ENCODE data around the gene KRTAP12-4.

Gene KRTAP12-4

GRCh38 chr21:44623575-44623974, 30.9 kb downstream of the KRTAP12-4 start:
- Histone ChIP-seq H3K4me2 (ENCODE audit: low read depth, low read length, poor library complexity, severe bottlenecking) (no peak overlapping the region), H3K9me2 (replicated peaks; ENCODE audit: insufficient read depth, low read length) (no peaks in the 10 kb centered on the region), H3F3A (ENCODE audit: insufficient read depth) (no peaks in the 10 kb centered on the region), H3K4me3 (ENCODE audit: insufficient read depth, low read length, poor library complexity, severe bottlenecking) (no peak overlapping the region), H3K27me3 (ENCODE audit: low read length) (no peaks in the 10 kb centered on the region), H3K9ac (ENCODE audit: low read length) (no peak overlapping the region), H2AFZ (ENCODE audit: low read depth, low read length, severe bottlenecking) (no peak overlapping the region), H3K27ac (ENCODE audit: low read depth, low read length) (no peak overlapping the region), H3K9me3 (ENCODE audit: insufficient read depth, low read length) (peaks cover 14% of the 10 kb centered on the region; the same call in 1 of the 2 replicates), H4K20me1 (ENCODE audit: low read depth, low read length) (no peaks in the 10 kb centered on the region), H3K79me2 (ENCODE audit: insufficient read depth, low read length) (no peaks in the 10 kb centered on the region), H3K36me3 (ENCODE audit: low read length) (no peaks in the 10 kb centered on the region)
- no peak for TF ChIP-seq CTCF (IDR thresholded peaks at IDR 0.05; ENCODE audit: insufficient read depth, low read length, poor library complexity, severe bottlenecking)
- no peak for TF ChIP-seq EZH2phosphoT487 (conservative IDR thresholded peaks at IDR 0.05; ENCODE audit: low read length)

DNA sequence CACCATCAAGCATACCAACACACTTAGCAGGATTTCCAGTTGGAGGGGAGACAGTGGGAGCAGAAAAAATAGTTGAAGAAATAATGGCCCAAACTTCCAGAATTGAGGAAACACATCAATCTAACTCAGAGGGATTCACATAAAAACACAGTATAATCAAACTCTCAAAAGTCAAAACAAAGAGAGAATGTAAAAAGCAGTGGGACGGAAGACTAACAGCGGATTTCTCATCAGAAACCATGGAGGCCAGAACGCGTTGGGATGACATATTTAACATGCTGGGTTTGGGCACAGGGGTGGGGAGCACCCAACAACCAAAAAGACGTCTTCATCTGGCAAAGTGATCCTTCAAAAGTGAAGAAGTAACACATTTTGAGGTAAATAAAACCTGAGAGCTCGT, 34.6 kb downstream of the KRTAP12-4 start:
- H3K4me3 ChIP-seq (ENCODE audit: insufficient read depth, low read length, poor library complexity, severe bottlenecking), result no peak overlapping the region
- no peaks in the 10 kb centered on the region for H3K9me2 ChIP-seq (replicated peaks; ENCODE audit: insufficient read depth, low read length)
- no peak overlapping the region for H3K27ac ChIP-seq (ENCODE audit: low read depth, low read length)
- H3K27me3 ChIP-seq (ENCODE audit: low read length), result no peaks in the 10 kb centered on the region
- no peak for TF ChIP-seq CTCF (IDR thresholded peaks at IDR 0.05; ENCODE audit: insufficient read depth, low read length, poor library complexity, severe bottlenecking)
- TF ChIP-seq EZH2phosphoT487 (conservative IDR thresholded peaks at IDR 0.05; ENCODE audit: low read length), result no peak
- no peak overlapping the region for H2AFZ ChIP-seq (ENCODE audit: low read depth, low read length, severe bottlenecking)
- H4K20me1 ChIP-seq (ENCODE audit: low read depth, low read length), result no peaks in the 10 kb centered on the region
- H3K79me2 ChIP-seq (ENCODE audit: insufficient read depth, low read length), result no peaks in the 10 kb centered on the region
- H3K4me2 ChIP-seq (ENCODE audit: low read depth, low read length, poor library complexity, severe bottlenecking), result no peak overlapping the region
- H3K9me3 ChIP-seq (ENCODE audit: insufficient read depth, low read length), result peaks cover 10% of the 10 kb centered on the region; the same call in 1 of the 2 replicates
- no peaks in the 10 kb centered on the region for H3K36me3 ChIP-seq (ENCODE audit: low read length)
- H3K9ac ChIP-seq (ENCODE audit: low read length), result no peak overlapping the region
- H3F3A ChIP-seq (ENCODE audit: insufficient read depth), result no peaks in the 10 kb centered on the region

DNA sequence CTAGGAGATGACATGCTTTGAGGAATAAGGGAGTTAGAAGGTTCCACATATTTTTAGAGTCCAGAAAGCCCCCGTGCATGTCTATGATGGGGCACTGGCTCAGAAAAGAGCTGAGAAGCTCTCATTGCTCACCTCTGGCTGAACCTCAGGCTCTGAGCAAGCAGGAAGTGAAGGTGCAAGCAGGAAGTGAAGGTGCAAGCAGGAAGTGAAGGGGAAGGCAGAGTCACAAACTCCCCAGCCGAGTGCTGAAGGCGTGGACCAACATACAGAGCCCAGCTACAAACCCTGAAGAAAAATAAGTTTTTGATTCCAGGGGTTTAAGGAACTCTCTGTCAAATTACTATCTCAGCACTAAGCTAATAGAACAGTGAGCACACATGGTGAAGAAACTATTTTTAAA, 35.5 kb downstream of the KRTAP12-4 start:
- Histone ChIP-seq H3K9me2 (replicated peaks; ENCODE audit: insufficient read depth, low read length) (no peaks in the 10 kb centered on the region), H3K4me3 (ENCODE audit: insufficient read depth, low read length, poor library complexity, severe bottlenecking) (no peak overlapping the region), H3K27ac (ENCODE audit: low read depth, low read length) (peak overlapping the region; percentile 10; the same call in 1 of the 2 replicates), H3K27me3 (ENCODE audit: low read length) (no peaks in the 10 kb centered on the region), H4K20me1 (ENCODE audit: low read depth, low read length) (no peaks in the 10 kb centered on the region), H3F3A (ENCODE audit: insufficient read depth) (no peaks in the 10 kb centered on the region), H2AFZ (ENCODE audit: low read depth, low read length, severe bottlenecking) (peak overlapping the region; percentile 55), H3K36me3 (ENCODE audit: low read length) (no peaks in the 10 kb centered on the region), H3K9ac (ENCODE audit: low read length) (no peak overlapping the region), H3K9me3 (ENCODE audit: insufficient read depth, low read length) (peaks cover under 1% of the 10 kb centered on the region; the same call in 1 of the 2 replicates), H3K79me2 (ENCODE audit: insufficient read depth, low read length) (no peaks in the 10 kb centered on the region), H3K4me2 (ENCODE audit: low read depth, low read length, poor library complexity, severe bottlenecking) (peak overlapping the region; percentile 13)
- TF ChIP-seq CTCF (IDR thresholded peaks at IDR 0.05; ENCODE audit: insufficient read depth, low read length, poor library complexity, severe bottlenecking) (no peak), EZH2phosphoT487 (conservative IDR thresholded peaks at IDR 0.05; ENCODE audit: low read length) (no peak)
